K562 (cell line): ENCODE results near the gene ITK.

Experiments used
- CTCF ChIP-seq, 3 experiments: IDR thresholded peaks in 2 of 3; conservative IDR thresholded peaks in 1 of 3; 2 replicates each; pipeline ENCODE4 v1.5.1; 2011 to 2012; ENCODE audit warnings: low read length in 3 of 3, mild to moderate bottlenecking in 3 of 3, control low read depth in 2 of 3, improper control_type of control experiment in 1 of 3, inconsistent platforms in 1 of 3, low read depth in 1 of 3, mixed read lengths in 1 of 3, moderate library complexity in 1 of 3; ENCODE audit not compliant: insufficient read depth in 2 of 3
- ELK1 ChIP-seq: sonication (generic); formaldehyde crosslinking; IDR thresholded peaks from 2 replicates; pipeline ENCODE4 v1.8.1; 2022; ENCODE audit warnings: missing genetic modification reagents
- FOXM1 ChIP-seq, 2 experiments: fragments of 450-650 bp in 1 of 2; sonication (generic) in 1 of 2; formaldehyde crosslinking in 1 of 2; IDR thresholded peaks; 2 replicates each; pipeline versions ENCODE4 v1.6.1 to v1.9.0; 2017 to 2022; ENCODE audit warnings: low read depth in 2 of 2, mild to moderate bottlenecking in 2 of 2, missing genetic modification reagents in 1 of 2, moderate library complexity in 1 of 2
- HBP1 ChIP-seq: fragments of 450-650 bp; formaldehyde crosslinking; IDR thresholded peaks from 2 replicates; pipeline ENCODE4 v1.4.0; 2022; ENCODE audit warnings: missing genetic modification characterization
- MIER1 ChIP-seq: fragments of 450-650 bp; IDR thresholded peaks from 2 replicates; pipeline ENCODE4 v1.6.1; 2016; ENCODE audit warnings: antibody characterized with exemption, mild to moderate bottlenecking, low read depth
- NFATC3 ChIP-seq: fragments of 450-650 bp; IDR thresholded peaks from 2 replicates; pipeline ENCODE4 v1.6.1; 2017; ENCODE audit warnings: mild to moderate bottlenecking
- POLR2A ChIP-seq: fragments of 450-650 bp; conservative IDR thresholded peaks from 2 replicates; pipeline ENCODE4 v1.6.1; 2016
- PRDM10 ChIP-seq: fragments of 450-650 bp; IDR thresholded peaks from 2 replicates; pipeline ENCODE4 v1.6.1; 2018; ENCODE audit not compliant: partially characterized antibody
- UBTF ChIP-seq, 2 experiments: IDR thresholded peaks; 2 replicates each; pipeline ENCODE4 v1.6.1; 2012; ENCODE audit warnings: improper control_type of control experiment in 2 of 2, low read depth in 2 of 2, low read length in 2 of 2, borderline replicate concordance in 1 of 2
- ZFX ChIP-seq: sonication (generic); formaldehyde crosslinking; IDR thresholded peaks from 2 replicates; pipeline ENCODE4 v1.8.0; 2022; ENCODE audit warnings: mild to moderate bottlenecking, missing genetic modification reagents, moderate library complexity
- ZNF274 ChIP-seq: IDR thresholded peaks from 2 replicates; pipeline ENCODE4 v1.6.1; 2011; ENCODE audit warnings: low read depth, mild to moderate bottlenecking, low read length, moderate library complexity, borderline replicate concordance

GRCh38 chr5:157214415-157214814 lies 33.8 kb downstream of the ITK start:
- TF ChIP-seq ZFX (no peak), CTCF (IDR thresholded peaks at IDR 0.05 in 2 of 3, conservative IDR thresholded peaks at IDR 0.05 in 1 of 3; ENCODE audit: insufficient read depth in 2 of 3, low read depth in 1 of 3, low read length in 3 of 3) (no peak), UBTF (IDR thresholded peaks at IDR 0.05; ENCODE audit: borderline replicate concordance in 1 of 2, low read depth in 2 of 2, low read length in 2 of 2) (no peak), POLR2A (no peak), MIER1 (no peak), HBP1 (CRISPR knock-in tag) (no peak), ELK1 (CRISPR knock-in tag) (no peak), ZNF274 (no peak), PRDM10 (no peak), FOXM1 (IDR thresholded peaks at IDR 0.05; ENCODE audit: low read depth) (no peak), FOXM1 (CRISPR knock-in tag; IDR thresholded peaks at IDR 0.05; ENCODE audit: low read depth) (no peak), NFATC3 (no peak)
